Measurements from ENCODE around the gene AUTS2.
A peak's percentile ranks its signal among the peaks of the same experiment; 100 is the strongest.

AUTS2 gene

DNA sequence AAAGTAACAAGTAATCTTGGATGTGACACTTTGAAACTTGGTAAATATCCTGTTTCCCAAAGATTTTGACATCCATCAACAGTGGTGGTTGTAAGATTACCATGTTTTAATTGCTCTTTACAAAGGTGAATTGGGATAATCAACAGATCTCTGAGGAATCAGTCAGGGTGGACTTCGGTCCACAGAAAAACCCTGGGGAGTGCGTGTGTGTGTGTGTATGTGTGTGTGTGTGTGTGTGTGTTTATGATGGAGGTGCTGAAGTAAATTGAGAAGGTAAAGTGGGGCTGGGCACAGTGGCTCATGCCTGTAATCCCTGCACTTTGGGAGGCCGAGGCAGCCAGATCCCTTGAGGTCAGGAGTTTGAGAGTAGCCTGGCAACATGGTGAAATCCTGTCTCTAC lies 12.0 kb upstream of the AUTS2 start:
- no peak for DNase-seq
- no peaks in the 10 kb centered on the region for H3K4me1 ChIP-seq (ENCODE audit: control insufficient read depth, insufficient read depth, low read length, poor library complexity, severe bottlenecking)
- no peaks in the 10 kb centered on the region for H3K36me3 ChIP-seq (ENCODE audit: control insufficient read depth, insufficient read depth, low read length)

DNA sequence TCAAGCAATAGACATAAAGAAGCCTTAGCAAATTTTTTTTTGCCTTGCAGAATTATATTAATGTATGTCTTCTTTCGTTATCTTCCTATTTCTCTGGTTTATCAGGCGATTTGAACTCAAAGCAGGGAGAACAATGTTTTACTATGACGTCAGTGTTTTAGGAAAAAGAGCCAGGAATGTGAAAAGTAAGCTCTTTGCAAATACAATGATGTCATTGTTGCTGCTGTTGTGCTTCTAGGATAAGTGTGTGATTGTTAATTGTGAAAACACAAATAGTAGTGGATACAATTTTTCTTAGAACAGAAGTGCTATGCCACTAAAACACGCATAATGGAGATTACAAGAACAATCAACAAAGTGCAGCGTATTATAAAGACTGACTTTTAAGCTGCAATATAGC lies 9.5 kb upstream of the AUTS2 start:
- no peak overlapping the region for H3K4me3 ChIP-seq (ENCODE audit: insufficient read depth, low read depth, low read length, poor library complexity, severe bottlenecking)
- no peaks in the 10 kb centered on the region for H3K4me1 ChIP-seq (ENCODE audit: control insufficient read depth, insufficient read depth, low read length, poor library complexity, severe bottlenecking)
- H3K36me3 ChIP-seq (ENCODE audit: control insufficient read depth, insufficient read depth, low read length): no peaks in the 10 kb centered on the region
- H3K27me3 ChIP-seq (replicated peaks; ENCODE audit: control insufficient read depth, insufficient read depth, low read length, poor library complexity, severe bottlenecking): no peaks in the 10 kb centered on the region
- H3K9me3 ChIP-seq (ENCODE audit: control insufficient read depth, low read length): no peaks in the 10 kb centered on the region
- H3K27ac ChIP-seq (ENCODE audit: insufficient read depth, low read length, poor library complexity, severe bottlenecking): no peak overlapping the region
- no peak for DNase-seq

More for the DNA sequence above, 12.0 kb upstream of the AUTS2 start:
- Histone ChIP-seq H3K4me3 (ENCODE audit: insufficient read depth, low read depth, low read length, poor library complexity, severe bottlenecking) (no peak overlapping the region), H3K27ac (ENCODE audit: insufficient read depth, low read length, poor library complexity, severe bottlenecking) (no peak overlapping the region), H3K9me3 (ENCODE audit: control insufficient read depth, low read length) (no peaks in the 10 kb centered on the region), H3K27me3 (replicated peaks; ENCODE audit: control insufficient read depth, insufficient read depth, low read length, poor library complexity, severe bottlenecking) (no peaks in the 10 kb centered on the region)

DNA sequence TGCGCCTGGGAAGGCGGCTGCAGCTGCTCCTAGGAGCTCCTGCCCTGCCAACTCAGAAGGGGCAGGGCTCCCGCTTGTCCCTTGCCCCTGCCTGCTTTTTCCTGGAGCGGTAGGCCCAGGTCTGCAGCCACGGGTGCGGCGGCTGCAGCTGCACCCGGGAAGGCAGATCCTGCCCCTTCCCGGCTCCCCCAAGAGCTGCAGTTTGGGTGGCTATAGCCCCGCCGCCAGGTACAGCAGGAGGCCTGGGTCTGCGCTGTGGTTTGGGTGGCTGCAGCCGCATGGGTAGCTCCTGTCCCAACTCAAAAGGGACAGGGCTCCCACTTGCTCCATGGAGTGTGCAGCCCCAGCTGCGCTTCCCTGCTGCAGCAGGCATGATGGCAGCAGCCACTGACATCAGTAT lies 6.5 kb upstream of the AUTS2 start:
- no peaks in the 10 kb centered on the region for H3K27me3 ChIP-seq (replicated peaks; ENCODE audit: control insufficient read depth, insufficient read depth, low read length, poor library complexity, severe bottlenecking)
- no peaks in the 10 kb centered on the region for H3K4me1 ChIP-seq (ENCODE audit: control insufficient read depth, insufficient read depth, low read length, poor library complexity, severe bottlenecking)
- no peaks in the 10 kb centered on the region for H3K9me3 ChIP-seq (ENCODE audit: control insufficient read depth, low read length)
- H3K36me3 ChIP-seq (ENCODE audit: control insufficient read depth, insufficient read depth, low read length): no peaks in the 10 kb centered on the region
- DNase-seq: no peak
- H3K4me3 ChIP-seq (ENCODE audit: insufficient read depth, low read depth, low read length, poor library complexity, severe bottlenecking): no peak overlapping the region
- no peak overlapping the region for H3K27ac ChIP-seq (ENCODE audit: insufficient read depth, low read length, poor library complexity, severe bottlenecking)

GRCh38 chr7:69593511-69593910 lies 4.8 kb upstream of the AUTS2 start:
- no peak for DNase-seq

DNA sequence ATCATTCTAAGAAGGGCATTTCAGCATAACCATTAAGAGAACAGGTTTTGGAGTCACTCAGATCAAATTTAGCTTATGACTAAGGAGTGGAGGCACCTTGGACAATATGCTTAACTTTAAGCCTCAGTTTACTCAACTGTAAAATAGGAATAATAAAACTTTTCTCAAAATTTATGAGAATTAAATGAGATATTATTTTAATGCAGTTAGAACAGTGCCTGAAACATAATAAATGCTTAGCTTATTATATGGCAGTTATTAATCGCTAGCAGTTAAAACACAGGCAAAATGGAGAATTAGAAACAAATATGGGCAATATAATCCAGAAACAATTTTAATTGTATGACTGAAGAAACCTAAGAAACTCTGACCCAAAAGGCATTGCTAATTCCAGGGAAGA lies 2.9 kb upstream of the AUTS2 start:
- H3K27me3 ChIP-seq (replicated peaks; ENCODE audit: control insufficient read depth, insufficient read depth, low read length, poor library complexity, severe bottlenecking): peaks cover 12% of the 10 kb centered on the region
- H3K27ac ChIP-seq (ENCODE audit: insufficient read depth, low read length, poor library complexity, severe bottlenecking): no peak overlapping the region
- peaks cover 20% of the 10 kb centered on the region for H3K4me1 ChIP-seq (ENCODE audit: control insufficient read depth, insufficient read depth, low read length, poor library complexity, severe bottlenecking)
- H3K36me3 ChIP-seq (ENCODE audit: control insufficient read depth, insufficient read depth, low read length): no peaks in the 10 kb centered on the region
- H3K4me3 ChIP-seq (ENCODE audit: insufficient read depth, low read depth, low read length, poor library complexity, severe bottlenecking): no peak overlapping the region
- no peak for DNase-seq
- no peaks in the 10 kb centered on the region for H3K9me3 ChIP-seq (ENCODE audit: control insufficient read depth, low read length)

More at GRCh38 chr7:69593511-69593910, 4.8 kb upstream of the AUTS2 start:
- H3K36me3 ChIP-seq (ENCODE audit: control insufficient read depth, insufficient read depth, low read length): no peaks in the 10 kb centered on the region
- H3K27ac ChIP-seq (ENCODE audit: insufficient read depth, low read length, poor library complexity, severe bottlenecking): no peak overlapping the region
- no peak overlapping the region for H3K4me3 ChIP-seq (ENCODE audit: insufficient read depth, low read depth, low read length, poor library complexity, severe bottlenecking)
- H3K27me3 ChIP-seq (replicated peaks; ENCODE audit: control insufficient read depth, insufficient read depth, low read length, poor library complexity, severe bottlenecking): no peaks in the 10 kb centered on the region
- H3K4me1 ChIP-seq (ENCODE audit: control insufficient read depth, insufficient read depth, low read length, poor library complexity, severe bottlenecking): peaks cover 7% of the 10 kb centered on the region
- H3K9me3 ChIP-seq (ENCODE audit: control insufficient read depth, low read length): no peaks in the 10 kb centered on the region

DNA sequence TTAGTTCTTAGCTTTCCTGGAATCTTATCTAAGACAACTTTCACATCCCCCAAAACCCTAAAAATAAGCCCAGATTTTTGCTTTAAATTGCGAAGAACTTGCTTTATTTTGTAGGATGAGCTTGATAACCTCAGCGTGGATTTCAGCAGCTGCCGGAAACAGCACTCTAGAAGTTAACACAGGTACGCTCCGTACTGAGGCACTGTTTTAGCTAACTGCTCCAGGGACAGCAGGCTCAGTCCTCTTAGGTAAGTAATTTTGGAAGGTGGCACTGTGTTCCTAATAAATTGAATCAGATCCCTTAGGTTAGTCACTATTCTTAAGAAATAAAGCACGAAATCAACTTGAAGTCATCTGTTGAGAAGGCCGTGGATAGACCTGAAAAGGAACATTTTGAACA lies 2.2 kb upstream of the AUTS2 start:
- no peak for DNase-seq
- H3K27me3 ChIP-seq (replicated peaks; ENCODE audit: control insufficient read depth, insufficient read depth, low read length, poor library complexity, severe bottlenecking): peaks cover 17% of the 10 kb centered on the region
- H3K4me3 ChIP-seq (ENCODE audit: insufficient read depth, low read depth, low read length, poor library complexity, severe bottlenecking): no peak overlapping the region
- H3K9me3 ChIP-seq (ENCODE audit: control insufficient read depth, low read length): no peaks in the 10 kb centered on the region
- H3K4me1 ChIP-seq (ENCODE audit: control insufficient read depth, insufficient read depth, low read length, poor library complexity, severe bottlenecking): peaks cover 21% of the 10 kb centered on the region
- H3K36me3 ChIP-seq (ENCODE audit: control insufficient read depth, insufficient read depth, low read length): no peaks in the 10 kb centered on the region
- H3K27ac ChIP-seq (ENCODE audit: insufficient read depth, low read length, poor library complexity, severe bottlenecking): no peak overlapping the region

- no peaks in the 10 kb centered on the region for H3K9me3 ChIP-seq (ENCODE audit: control insufficient read depth, low read length)
- H3K4me1 ChIP-seq (ENCODE audit: control insufficient read depth, insufficient read depth, low read length, poor library complexity, severe bottlenecking): peaks cover 21% of the 10 kb centered on the region
- peaks cover 17% of the 10 kb centered on the region for H3K27me3 ChIP-seq (replicated peaks; ENCODE audit: control insufficient read depth, insufficient read depth, low read length, poor library complexity, severe bottlenecking)
- no peaks in the 10 kb centered on the region for H3K36me3 ChIP-seq (ENCODE audit: control insufficient read depth, insufficient read depth, low read length)
- H3K4me3 ChIP-seq (ENCODE audit: insufficient read depth, low read depth, low read length, poor library complexity, severe bottlenecking): no peak overlapping the region
- no peak overlapping the region for H3K27ac ChIP-seq (ENCODE audit: insufficient read depth, low read length, poor library complexity, severe bottlenecking)
- DNase-seq: no peak
These were observed 1.5 kb upstream of the AUTS2 start for GRCh38 chr7:69596723-69597277.

- Histone ChIP-seq H3K4me3 (ENCODE audit: insufficient read depth, low read depth, low read length, poor library complexity, severe bottlenecking) (peak overlapping the region; percentile 36), H3K9me3 (ENCODE audit: control insufficient read depth, low read length) (no peaks in the 10 kb centered on the region), H3K27ac (ENCODE audit: insufficient read depth, low read length, poor library complexity, severe bottlenecking) (no peak overlapping the region), H3K36me3 (ENCODE audit: control insufficient read depth, insufficient read depth, low read length) (no peaks in the 10 kb centered on the region), H3K27me3 (replicated peaks; ENCODE audit: control insufficient read depth, insufficient read depth, low read length, poor library complexity, severe bottlenecking) (peaks cover 17% of the 10 kb centered on the region), H3K4me1 (ENCODE audit: control insufficient read depth, insufficient read depth, low read length, poor library complexity, severe bottlenecking) (peaks cover 21% of the 10 kb centered on the region)
- no peak for DNase-seq
These were observed 798 bp upstream of the AUTS2 start for GRCh38 chr7:69597278-69598076.

DNA sequence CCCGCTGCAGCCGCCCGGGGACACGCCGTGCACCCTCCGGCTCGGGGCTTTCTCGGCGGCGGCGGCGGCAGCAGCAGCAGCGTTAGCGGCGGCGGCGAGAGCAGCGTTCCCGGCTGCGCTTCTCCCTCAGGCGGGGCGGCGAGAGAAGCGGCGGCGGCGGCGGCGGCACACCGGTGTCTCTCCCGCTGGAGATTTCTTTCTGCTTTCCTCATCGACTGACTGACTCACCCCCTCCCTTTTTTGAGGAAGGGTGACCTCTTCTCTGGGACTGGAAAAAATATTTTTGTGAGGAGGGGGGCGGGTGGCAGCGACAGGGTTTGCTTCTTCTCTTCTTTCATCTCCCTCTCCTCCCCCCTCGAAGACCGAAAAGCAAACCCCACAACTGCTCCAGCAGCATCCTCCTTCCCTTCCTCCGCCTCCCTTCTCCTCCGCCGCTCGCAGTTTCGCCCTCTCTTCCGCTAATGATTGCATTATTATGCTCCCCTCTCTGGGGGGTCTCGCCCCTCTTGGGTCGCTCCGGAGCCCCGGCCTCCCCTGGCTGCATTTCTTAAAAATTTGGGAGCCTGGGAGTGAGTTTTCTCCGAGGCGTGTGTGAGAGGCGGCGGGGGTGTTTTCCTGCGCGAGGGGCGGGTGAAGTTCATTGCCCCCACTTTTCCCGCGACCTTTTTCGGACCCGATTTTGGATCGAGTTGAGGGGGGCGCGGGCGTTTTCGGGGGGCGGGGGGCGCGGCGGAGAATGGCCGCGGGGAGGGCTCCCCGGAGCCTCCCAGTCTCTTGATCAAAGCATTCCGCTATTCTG lies 411 bp downstream of the AUTS2 start:
- Histone ChIP-seq H3K4me1 (ENCODE audit: control insufficient read depth, insufficient read depth, low read length, poor library complexity, severe bottlenecking) (peaks cover 21% of the 10 kb centered on the region), H3K27me3 (replicated peaks; ENCODE audit: control insufficient read depth, insufficient read depth, low read length, poor library complexity, severe bottlenecking) (peaks cover 17% of the 10 kb centered on the region), H3K27ac (ENCODE audit: insufficient read depth, low read length, poor library complexity, severe bottlenecking) (no peak overlapping the region), H3K4me3 (ENCODE audit: insufficient read depth, low read depth, low read length, poor library complexity, severe bottlenecking) (peak overlapping the region; percentile 56), H3K36me3 (ENCODE audit: control insufficient read depth, insufficient read depth, low read length) (no peaks in the 10 kb centered on the region), H3K9me3 (ENCODE audit: control insufficient read depth, low read length) (no peaks in the 10 kb centered on the region)
- DNase-seq: no peak
